GM12892 (cell line): ENCODE measurements around the gene CASKIN2.

Experiments
- POLR2A ChIP-seq: IDR thresholded peaks from 2 replicates; pipeline ENCODE4 v1.6.1; 2011; ENCODE audit warnings: low read depth, low read length, control low read depth
- POLR2AphosphoS5 ChIP-seq: IDR thresholded peaks from 2 replicates; pipeline ENCODE4 v1.6.1; 2011; ENCODE audit warnings: low read depth, low read length, control low read depth
- TAF1 ChIP-seq: IDR thresholded peaks from 2 replicates; pipeline ENCODE4 v1.6.1; 2011; ENCODE audit warnings: low read depth, mild to moderate bottlenecking, control low read depth, low read length, borderline replicate concordance

GRCh38 chr17:75473246-75473645, 42.1 kb downstream of the CASKIN2 start:
- no peak for TF ChIP-seq POLR2AphosphoS5
- TF ChIP-seq POLR2A = no peak
- no peak for TF ChIP-seq TAF1
